Panc1 (cell line): ENCODE data around the gene PBX1. TPM values are rescaled to one million over a fixed set of nuclear protein-coding genes. Genes with fewer than 3 reads are reported as not detected.

Experiments used
- ATAC-seq: fragments of 200-7000 bp; cut with Tn5 transposase; 2 replicates; pipeline ENCODE4 v1.9.1; 2020; ENCODE audit warnings: mild to moderate bottlenecking, moderate library complexity
- BruUV-seq: library from RNA; stranded (reverse); fragments of 400-500 nt; replicated peaks from 2 replicates; lab custom pipeline; 2021; lab: Mats Ljungman, UMichigan
- CTCF ChIA-PET: fragments of 300-600 bp; sonication (Branson Sonifier 250); formaldehyde crosslinking; loops from one replicate; lab custom pipeline; 2022; ENCODE audit warnings: antibody characterized with exemption; lab: Charles Lee
- POLR2A ChIA-PET: fragments of 300-600 bp; sonication (Branson Sonifier 250); formaldehyde crosslinking; loops from one replicate; lab custom pipeline; 2022; ENCODE audit warnings: antibody characterized with exemption; lab: Charles Lee
- DNase-seq: peaks from one replicate; pipeline ENCODE4 v3.0.0-alpha.2; 2010; ENCODE audit warnings: low read depth, low spot score
- H3K27ac ChIP-seq: 2 replicates; pipeline ENCODE4 v1.5.1; 2011; ENCODE audit warnings: mild to moderate bottlenecking, low read length, inconsistent platforms
- H3K27me3 ChIP-seq: fragments of 200-500 bp; sonication (Bioruptor generic); 2 replicates; pipeline ENCODE4 v1.6.0; 2014; ENCODE audit warnings: low read length, inconsistent platforms; ENCODE audit not compliant: control insufficient read depth, insufficient read depth
- H3K36me3 ChIP-seq: fragments of 200-500 bp; sonication (Bioruptor generic); 2 replicates; pipeline ENCODE4 v1.5.1; 2014; ENCODE audit warnings: inconsistent platforms, mild to moderate bottlenecking, low read length, moderate library complexity; ENCODE audit not compliant: control insufficient read depth, insufficient read depth
- H3K4me1 ChIP-seq: 2 replicates; pipeline ENCODE4 v1.5.1; 2011; ENCODE audit warnings: inconsistent platforms, mild to moderate bottlenecking, low read length, moderate library complexity; ENCODE audit not compliant: control insufficient read depth, insufficient read depth
- H3K4me3 ChIP-seq, 2 experiments: 2 replicates each; pipeline ENCODE4 v1.5.1; 2011 to 2012; ENCODE audit warnings: low read depth in 2 of 2, low read length in 2 of 2, mild to moderate bottlenecking in 2 of 2, inconsistent platforms in 1 of 2, moderate library complexity in 1 of 2
- H3K9me3 ChIP-seq: fragments of 200-500 bp; sonication (Bioruptor generic); 2 replicates; pipeline ENCODE4 v1.5.1; 2014; ENCODE audit warnings: low read depth, mild to moderate bottlenecking, inconsistent platforms, low read length, moderate library complexity; ENCODE audit not compliant: control insufficient read depth, insufficient read depth
- POLR2AphosphoS5 ChIP-seq: IDR thresholded peaks from 2 replicates; pipeline ENCODE4 v1.6.1; 2012; ENCODE audit warnings: mild to moderate bottlenecking, low read depth, low read length, moderate library complexity
- REST ChIP-seq, 2 experiments: IDR thresholded peaks; 2 replicates each; pipeline ENCODE4 v1.6.1; 2011 to 2012; ENCODE audit warnings: low read depth in 2 of 2, control low read depth in 1 of 2, low read length in 1 of 2, mild to moderate bottlenecking in 1 of 2, moderate library complexity in 1 of 2; ENCODE audit not compliant: insufficient read depth in 1 of 2
- SIN3A ChIP-seq: IDR thresholded peaks from 2 replicates; pipeline ENCODE4 v1.6.1; 2012; ENCODE audit warnings: low read depth, mild to moderate bottlenecking, low read length, moderate library complexity, borderline replicate concordance; ENCODE audit not compliant: insufficient read depth
- TCF7L2 ChIP-seq: IDR thresholded peaks from 2 replicates; pipeline ENCODE4 v1.6.1; 2011; ENCODE audit warnings: mild to moderate bottlenecking, low read depth, low read length, inconsistent platforms
- in situ Hi-C: cut with HindIII; loops from 2 replicates; pipeline ENCODE4 v1.10.0; 2016; ENCODE audit warnings: low sequenced_read_pairs, low pct_unique_long_range_greater_than_20kb
- intact Hi-C: fragments of 100-400 bp; cut with micrococcal nuclease; formaldehyde crosslinking; loops from one replicate; pipeline ENCODE4 v1.10.0; 2022; ENCODE audit not compliant: unreplicated experiment
- total RNA-seq: library from RNA; stranded (reverse); gene quantifications from one replicate; pipeline ENCODE4 v1.2.1, GENCODE V29; 2021; ENCODE audit not compliant: unreplicated experiment
- TF ChIP-seq, protein P1 (sequence below): fragments of 450-650 bp; IDR thresholded peaks from 2 replicates; pipeline ENCODE4 v1.5.1; 2017; ENCODE audit warnings: mild to moderate bottlenecking

The PBX1 gene
- total RNA-seq, 1 experiment from 2014 or later, result 2.0 TPM

DNA sequence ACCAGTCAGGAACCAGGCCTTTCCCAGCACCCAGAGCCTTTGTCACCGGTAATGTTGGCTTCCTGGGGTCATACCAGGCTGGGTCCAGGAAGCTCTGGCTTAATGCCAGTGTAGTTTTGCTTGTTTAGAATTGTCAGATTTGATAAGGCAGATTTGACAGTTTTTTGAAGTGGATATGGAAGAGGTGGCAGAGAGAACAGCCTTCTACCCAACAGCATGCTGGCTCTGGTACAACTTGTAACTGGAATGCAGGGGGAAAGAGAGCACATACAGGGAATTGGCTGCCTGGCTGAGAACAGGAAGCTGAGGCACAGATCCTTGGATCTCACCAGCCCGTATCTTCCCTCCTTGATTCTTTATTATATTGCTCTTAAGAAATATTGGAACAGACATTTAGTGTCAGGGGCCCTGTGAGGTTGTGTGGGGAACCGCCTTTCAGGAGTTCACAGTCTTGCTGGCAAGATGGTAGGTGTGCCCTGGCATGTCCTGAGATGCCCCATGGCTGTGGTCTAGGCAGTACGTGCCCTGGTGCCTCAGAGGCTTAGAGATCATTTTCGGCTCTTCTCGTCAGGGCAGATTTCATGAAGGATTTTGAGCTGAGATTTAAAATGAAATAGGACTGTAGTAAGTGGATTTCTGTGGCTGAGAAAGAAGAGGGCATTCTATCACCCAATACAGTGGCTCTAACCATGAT lies 227.0 kb downstream of the PBX1 start:
- ChIA-PET POLR2A (no interaction called here), CTCF (no interaction called here)
- Histone ChIP-seq H3K27ac (no peak overlapping the region), H3K4me3 (no peak overlapping the region), H3K36me3 (no peaks in the 10 kb centered on the region), H3K4me1 (no peaks in the 10 kb centered on the region), H3K27me3 (no peaks in the 10 kb centered on the region), H3K9me3 (no peaks in the 10 kb centered on the region)
- no peak for TF ChIP-seq POLR2AphosphoS5
- no peak for TF ChIP-seq TCF7L2
- TF ChIP-seq REST (IDR thresholded peaks at IDR 0.05; ENCODE audit: insufficient read depth in 1 of 2, low read depth in 2 of 2, low read length in 1 of 2), result no peak
- TF ChIP-seq, protein P1, sequence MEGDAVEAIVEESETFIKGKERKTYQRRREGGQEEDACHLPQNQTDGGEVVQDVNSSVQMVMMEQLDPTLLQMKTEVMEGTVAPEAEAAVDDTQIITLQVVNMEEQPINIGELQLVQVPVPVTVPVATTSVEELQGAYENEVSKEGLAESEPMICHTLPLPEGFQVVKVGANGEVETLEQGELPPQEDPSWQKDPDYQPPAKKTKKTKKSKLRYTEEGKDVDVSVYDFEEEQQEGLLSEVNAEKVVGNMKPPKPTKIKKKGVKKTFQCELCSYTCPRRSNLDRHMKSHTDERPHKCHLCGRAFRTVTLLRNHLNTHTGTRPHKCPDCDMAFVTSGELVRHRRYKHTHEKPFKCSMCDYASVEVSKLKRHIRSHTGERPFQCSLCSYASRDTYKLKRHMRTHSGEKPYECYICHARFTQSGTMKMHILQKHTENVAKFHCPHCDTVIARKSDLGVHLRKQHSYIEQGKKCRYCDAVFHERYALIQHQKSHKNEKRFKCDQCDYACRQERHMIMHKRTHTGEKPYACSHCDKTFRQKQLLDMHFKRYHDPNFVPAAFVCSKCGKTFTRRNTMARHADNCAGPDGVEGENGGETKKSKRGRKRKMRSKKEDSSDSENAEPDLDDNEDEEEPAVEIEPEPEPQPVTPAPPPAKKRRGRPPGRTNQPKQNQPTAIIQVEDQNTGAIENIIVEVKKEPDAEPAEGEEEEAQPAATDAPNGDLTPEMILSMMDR, result no peak
- DNase-seq (no peak), ATAC-seq (no peak)
- intact Hi-C loops, result loop anchor here (5.0 kb wide), 3 partner anchors 286 to 1374 kb away; no protein-coding TSS in a partner anchor
- BruUV-seq, result no TSS peak
- in situ Hi-C loops, result loop anchor here (25.0 kb wide), 1 partner anchor 1374 kb away; no protein-coding TSS in a partner anchor

GRCh38 chr1:164786980-164787833 lies 228.2 kb downstream of the PBX1 start:
- H3K36me3 ChIP-seq, result no peaks in the 10 kb centered on the region
- H3K9me3 ChIP-seq, result no peaks in the 10 kb centered on the region
- no peaks in the 10 kb centered on the region for H3K4me1 ChIP-seq
- no peaks in the 10 kb centered on the region for H3K27me3 ChIP-seq
- no peak overlapping the region for H3K4me3 ChIP-seq
- BruUV-seq, result no TSS peak
- CTCF ChIA-PET, result interaction anchor here (0.5 to 0.7 kb wide), 4 partner anchors 10 to 390 kb away, joined by 3 to 8 read pairs (median 3); no protein-coding TSS in a partner anchor
- DNase-seq (peak; percentile 24), ATAC-seq (peak; percentile 98)
- intact Hi-C loops (loop anchor here (1.0 to 5.0 kb wide), 4 partner anchors 285 to 1428 kb away; no protein-coding TSS in a partner anchor), in situ Hi-C loops (loop anchor here (25.0 kb wide), 1 partner anchor 1375 kb away; no protein-coding TSS in a partner anchor)
- TF ChIP-seq TCF7L2 (no peak), SIN3A (no peak), REST (IDR thresholded peaks at IDR 0.05; ENCODE audit: insufficient read depth in 1 of 2, low read depth in 2 of 2, low read length in 1 of 2) (no peak), POLR2AphosphoS5 (no peak)
- TF ChIP-seq, protein P1, result peak; percentile 92
- POLR2A ChIA-PET, result no interaction called here
- H3K27ac ChIP-seq, result no peak overlapping the region
